ENCODE data around the gene MARS2.
"Not testable (repeated sequence)": the region's sequence is repeated elsewhere in the genome, so short reads cannot be mapped to it uniquely, and the experiment has no call there.

Gene MARS2

GRCh38 chr2:197705912-197706838 lies 1.0 kb downstream of the MARS2 start:
- H3K4me3 ChIP-seq (replicated peaks in 1 of 2; ENCODE audit: low read depth in 2 of 2, low read length in 2 of 2): peak overlapping the region; percentile 84 to 96
- TF ChIP-seq, protein P1, sequence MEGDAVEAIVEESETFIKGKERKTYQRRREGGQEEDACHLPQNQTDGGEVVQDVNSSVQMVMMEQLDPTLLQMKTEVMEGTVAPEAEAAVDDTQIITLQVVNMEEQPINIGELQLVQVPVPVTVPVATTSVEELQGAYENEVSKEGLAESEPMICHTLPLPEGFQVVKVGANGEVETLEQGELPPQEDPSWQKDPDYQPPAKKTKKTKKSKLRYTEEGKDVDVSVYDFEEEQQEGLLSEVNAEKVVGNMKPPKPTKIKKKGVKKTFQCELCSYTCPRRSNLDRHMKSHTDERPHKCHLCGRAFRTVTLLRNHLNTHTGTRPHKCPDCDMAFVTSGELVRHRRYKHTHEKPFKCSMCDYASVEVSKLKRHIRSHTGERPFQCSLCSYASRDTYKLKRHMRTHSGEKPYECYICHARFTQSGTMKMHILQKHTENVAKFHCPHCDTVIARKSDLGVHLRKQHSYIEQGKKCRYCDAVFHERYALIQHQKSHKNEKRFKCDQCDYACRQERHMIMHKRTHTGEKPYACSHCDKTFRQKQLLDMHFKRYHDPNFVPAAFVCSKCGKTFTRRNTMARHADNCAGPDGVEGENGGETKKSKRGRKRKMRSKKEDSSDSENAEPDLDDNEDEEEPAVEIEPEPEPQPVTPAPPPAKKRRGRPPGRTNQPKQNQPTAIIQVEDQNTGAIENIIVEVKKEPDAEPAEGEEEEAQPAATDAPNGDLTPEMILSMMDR (IDR thresholded peaks at IDR 0.05; ENCODE audit: low read depth, low read length): no peak
- DNase-seq (ENCODE audit: low read depth in 2 of 2): peak; percentile 16 to 21

- peak overlapping the region; percentile 84 to 96 for H3K4me3 ChIP-seq (replicated peaks in 1 of 2; ENCODE audit: low read depth in 2 of 2, low read length in 2 of 2)
- DNase-seq (ENCODE audit: low read depth in 2 of 2): no peak
- TF ChIP-seq, protein P1 (IDR thresholded peaks at IDR 0.05; ENCODE audit: low read depth, low read length): no peak
Measured at GRCh38 chr2:197706839-197707207, 1.7 kb downstream of the MARS2 start.

GRCh38 chr2:197707316-197708213 lies 2.4 kb downstream of the MARS2 start:
- DNase-seq (ENCODE audit: low read depth in 2 of 2): peak; percentile 71 to 75
- H3K4me3 ChIP-seq (replicated peaks in 1 of 2; ENCODE audit: low read depth in 2 of 2, low read length in 2 of 2): peak overlapping the region; percentile 19 to 84
- TF ChIP-seq, protein P1 (IDR thresholded peaks at IDR 0.05; ENCODE audit: low read depth, low read length): peak; percentile 68

GRCh38 chr2:197708331-197708730 lies 3.2 kb downstream of the MARS2 start:
- TF ChIP-seq, protein P1 (IDR thresholded peaks at IDR 0.05; ENCODE audit: low read depth, low read length): no peak
- DNase-seq (ENCODE audit: low read depth in 2 of 2): peak; percentile 63 to 82
- H3K4me3 ChIP-seq (replicated peaks in 1 of 2; ENCODE audit: low read depth in 2 of 2, low read length in 2 of 2): no peak overlapping the region

- not testable (repeated sequence) for DNase-seq (ENCODE audit: low read depth in 2 of 2); H3K4me3 ChIP-seq (replicated peaks in 1 of 2; ENCODE audit: low read depth in 2 of 2, low read length in 2 of 2)
Measured at GRCh38 chr2:197709140-197709539, 4.0 kb downstream of the MARS2 start.

DNA sequence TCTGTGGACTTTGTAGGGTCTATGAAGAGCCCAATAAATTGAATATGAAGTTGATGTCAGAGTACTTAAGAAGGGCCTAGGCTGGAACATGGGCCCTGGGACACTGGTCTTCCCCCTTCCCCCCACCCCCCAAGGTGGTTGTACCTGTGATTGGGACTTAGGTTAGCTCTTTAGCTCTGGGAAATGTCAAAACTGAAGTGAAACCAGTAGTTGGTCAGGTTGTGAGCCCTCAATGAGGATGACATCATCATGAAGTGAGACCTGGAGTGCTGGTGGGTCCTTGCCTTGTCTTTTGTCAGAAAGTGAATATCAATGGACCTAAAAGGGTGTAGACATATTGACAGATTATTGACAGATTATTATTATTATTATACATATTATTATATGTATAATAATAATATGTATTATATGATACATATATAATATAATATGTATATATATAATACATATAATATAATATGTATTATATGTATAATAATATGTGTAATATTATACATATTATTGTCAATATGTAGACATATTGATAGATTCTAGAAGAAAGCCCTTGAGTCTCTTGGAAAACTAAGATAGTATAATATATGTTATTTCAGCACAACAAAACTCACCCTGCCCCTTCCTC lies 5.4 kb downstream of the MARS2 start:
- TF ChIP-seq, protein P1 (IDR thresholded peaks at IDR 0.05; ENCODE audit: low read depth, low read length): no peak
- no peak overlapping the region for H3K4me3 ChIP-seq (replicated peaks in 1 of 2; ENCODE audit: low read depth in 2 of 2, low read length in 2 of 2)
- no peak for DNase-seq (ENCODE audit: low read depth in 2 of 2)
